ENCODE results near the gene OR2A25. TPM values are rescaled to one million over a fixed set of nuclear protein-coding genes. Genes with fewer than 3 reads are reported as not detected.
A peak's percentile ranks its signal among the peaks of the same experiment; 100 is the strongest.

OR2A25 gene
- polyA plus RNA-seq, 1 donor from 2014 or later = not detected

- Mint-ChIP-seq H3K27me3 (peaks cover 1% of the 10 kb centered on the region), H3K9me3 (peaks cover 0 to 4% (median 0%) of the 10 kb centered on the region in 3 donors), H3K27ac (peak within 1 kb of the TSS in 1 of 3 donors; percentile 40), H3K36me3 (no peaks in the 10 kb centered on the region), H3K4me3 (no peak within 1 kb of the TSS), H3K4me1 (no peaks in the 10 kb centered on the region)
These were observed 39.7 kb downstream of the OR2A25 start, which contains the start of gene OR2A2 for GRCh38 chr7:144109283-144109682. Gene OR2A2, plus strand, starts transcription at chr7:144109583. Its CDS starts 0 bp downstream, at chr7:144109583.

DNA sequence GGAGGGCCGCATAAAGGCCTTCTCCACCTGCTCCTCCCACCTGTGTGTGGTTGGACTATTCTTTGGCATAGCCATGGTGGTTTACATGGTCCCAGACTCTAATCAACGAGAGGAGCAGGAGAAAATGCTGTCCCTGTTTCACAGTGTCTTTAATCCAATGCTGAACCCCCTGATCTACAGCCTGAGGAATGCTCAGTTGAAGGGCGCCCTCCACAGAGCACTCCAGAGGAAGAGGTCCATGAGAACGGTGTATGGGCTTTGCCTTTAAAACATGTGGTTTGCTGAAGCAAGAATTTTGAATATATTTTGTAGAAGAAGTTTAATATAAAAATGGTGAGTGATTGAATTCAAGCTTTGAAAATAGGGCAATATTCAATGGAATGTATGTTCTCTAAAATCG is 40.7 kb downstream of the OR2A25 start:
- Mint-ChIP-seq H3K4me3 (no peak overlapping the region), H3K27ac (peak overlapping the region in 1 of 3 donors; percentile 40), H3K36me3 (no peaks in the 10 kb centered on the region), H3K27me3 (peaks cover 1% of the 10 kb centered on the region), H3K9me3 (peaks cover 0 to 4% (median 0%) of the 10 kb centered on the region in 3 donors), H3K4me1 (no peaks in the 10 kb centered on the region)

- Mint-ChIP-seq H3K27ac (no peak overlapping the region), H3K4me1 (no peaks in the 10 kb centered on the region), H3K36me3 (no peaks in the 10 kb centered on the region), H3K27me3 (peaks cover 3% of the 10 kb centered on the region), H3K9me3 (no peaks in the 10 kb centered on the region), H3K4me3 (no peak overlapping the region)
These were observed 44.0 kb downstream of the OR2A25 start for GRCh38 chr7:144113651-144114050.

- Mint-ChIP-seq H3K27ac (no peak overlapping the region), H3K36me3 (no peaks in the 10 kb centered on the region)
These were observed 48.7 kb downstream of the OR2A25 start for GRCh38 chr7:144118341-144118740.

GRCh38 chr7:144122876-144123275 is 53.3 kb downstream of the OR2A25 start, which contains the start of gene OR2A14:
Gene OR2A14, plus strand, starts transcription at chr7:144123176. Its CDS starts 5,937 bp downstream, at chr7:144129113.
- no peak within 1 kb of the TSS for H3K27ac Mint-ChIP-seq
- no peaks in the 10 kb centered on the region for H3K4me1 Mint-ChIP-seq
- no peaks in the 10 kb centered on the region for H3K36me3 Mint-ChIP-seq
- H3K27me3 Mint-ChIP-seq = peaks cover 6% of the 10 kb centered on the region
- H3K4me3 Mint-ChIP-seq = no peak within 1 kb of the TSS
- no peaks in the 10 kb centered on the region for H3K9me3 Mint-ChIP-seq

More at GRCh38 chr7:144118341-144118740, 48.7 kb downstream of the OR2A25 start:
- no peaks in the 10 kb centered on the region for H3K9me3 Mint-ChIP-seq
- no peak overlapping the region for H3K4me3 Mint-ChIP-seq
- H3K27me3 Mint-ChIP-seq = peaks cover 7% of the 10 kb centered on the region
- no peaks in the 10 kb centered on the region for H3K4me1 Mint-ChIP-seq

Other genes with a start within 250 kb of the OR2A25 start
- gene TCAF1, start 167.6 kb upstream of the OR2A25 start, polyA plus RNA-seq = 10.2 TPM
- not detected for gene OR2F2, start 134.6 kb upstream of the OR2A25 start, polyA plus RNA-seq
- not detected for gene OR2F1, start 115.0 kb upstream of the OR2A25 start, polyA plus RNA-seq
- not detected for gene OR6B1, start 69.5 kb upstream of the OR2A25 start, polyA plus RNA-seq
- gene OR2A5, start 20.9 kb upstream of the OR2A25 start, polyA plus RNA-seq = not detected
- gene OR2A12, start 16.5 kb downstream of the OR2A25 start, polyA plus RNA-seq = not detected
- gene OR2A2, start 39.8 kb downstream of the OR2A25 start, polyA plus RNA-seq = not detected
- gene OR2A14, start 53.4 kb downstream of the OR2A25 start, polyA plus RNA-seq = not detected
- not detected for gene CTAGE4, start 113.7 kb downstream of the OR2A25 start, polyA plus RNA-seq
- 0.86 TPM for gene ARHGEF35, start 126.0 kb downstream of the OR2A25 start, polyA plus RNA-seq
- not detected for gene OR2A42, start 169.8 kb downstream of the OR2A25 start, polyA plus RNA-seq
- 1.1 TPM for gene OR2A7, start 195.0 kb downstream of the OR2A25 start, polyA plus RNA-seq
- gene CTAGE8, start 199.5 kb downstream of the OR2A25 start, polyA plus RNA-seq = 0.33 TPM
- gene OR2A1, start 242.6 kb downstream of the OR2A25 start, polyA plus RNA-seq = not detected

All from IgD-negative memory B cell (primary cell).